Measurements from ENCODE around the gene HMX3.

HMX3 gene

DNA sequence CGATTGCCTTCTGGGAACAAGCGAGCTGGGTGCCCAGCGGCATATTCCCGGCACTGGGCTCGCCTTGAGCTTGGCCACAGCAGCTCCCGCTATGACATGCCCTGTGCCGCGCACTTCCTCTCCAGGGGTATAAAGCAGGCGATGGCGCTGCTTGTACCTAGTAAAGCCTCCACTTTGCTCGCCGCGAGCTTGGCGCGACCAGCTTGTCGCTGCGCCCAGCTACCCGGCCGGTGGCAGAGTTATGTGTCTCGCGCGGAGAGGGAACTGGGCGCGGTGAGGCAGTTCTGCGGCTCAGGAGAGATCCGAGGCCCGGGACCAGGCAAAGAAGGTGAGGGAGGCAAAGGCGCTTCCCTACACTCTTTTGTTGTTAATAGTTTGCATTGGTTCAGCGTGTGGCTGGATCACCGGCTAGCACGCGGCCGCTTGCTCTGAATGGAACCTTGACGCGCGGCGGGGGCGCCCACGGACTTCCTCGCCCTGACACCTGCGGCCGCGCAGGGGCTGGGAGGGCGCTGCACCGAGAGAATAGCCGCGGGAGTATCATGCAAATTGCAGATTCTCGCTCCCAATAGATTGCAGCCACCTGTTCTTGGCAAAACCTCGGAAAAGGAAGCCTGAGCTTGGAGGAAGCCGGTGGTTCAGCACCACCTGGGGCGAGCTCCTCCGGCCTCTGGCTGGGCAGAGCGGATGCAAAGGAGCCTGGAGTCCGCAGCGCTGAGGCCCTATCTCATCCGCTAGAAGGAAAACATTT, 15.4 kb downstream of the HMX3 start:
- Histone ChIP-seq H3K4me3 (IDR thresholded peaks at IDR 0.05; ENCODE audit: insufficient read depth, low read depth, low read length) (no peak overlapping the region), H3K36me3 (ENCODE audit: insufficient read depth) (no peaks in the 10 kb centered on the region), H4K20me1 (ENCODE audit: insufficient read depth) (peaks cover 7% of the 10 kb centered on the region; the same call in 1 of the 2 replicates), H3K79me2 (ENCODE audit: insufficient read depth, low read depth) (peaks cover 20% of the 10 kb centered on the region), H3K27me3 (ENCODE audit: insufficient read depth, low read depth) (no peaks in the 10 kb centered on the region), H3K4me1 (ENCODE audit: low read depth, poor library complexity, severe bottlenecking) (peaks cover 13% of the 10 kb centered on the region), H3K9ac (no peak overlapping the region), H2AFZ (ENCODE audit: low read depth) (no peak overlapping the region), H3K27ac (no peak overlapping the region), H3K4me2 (no peak overlapping the region)
- TF ChIP-seq, protein P1, sequence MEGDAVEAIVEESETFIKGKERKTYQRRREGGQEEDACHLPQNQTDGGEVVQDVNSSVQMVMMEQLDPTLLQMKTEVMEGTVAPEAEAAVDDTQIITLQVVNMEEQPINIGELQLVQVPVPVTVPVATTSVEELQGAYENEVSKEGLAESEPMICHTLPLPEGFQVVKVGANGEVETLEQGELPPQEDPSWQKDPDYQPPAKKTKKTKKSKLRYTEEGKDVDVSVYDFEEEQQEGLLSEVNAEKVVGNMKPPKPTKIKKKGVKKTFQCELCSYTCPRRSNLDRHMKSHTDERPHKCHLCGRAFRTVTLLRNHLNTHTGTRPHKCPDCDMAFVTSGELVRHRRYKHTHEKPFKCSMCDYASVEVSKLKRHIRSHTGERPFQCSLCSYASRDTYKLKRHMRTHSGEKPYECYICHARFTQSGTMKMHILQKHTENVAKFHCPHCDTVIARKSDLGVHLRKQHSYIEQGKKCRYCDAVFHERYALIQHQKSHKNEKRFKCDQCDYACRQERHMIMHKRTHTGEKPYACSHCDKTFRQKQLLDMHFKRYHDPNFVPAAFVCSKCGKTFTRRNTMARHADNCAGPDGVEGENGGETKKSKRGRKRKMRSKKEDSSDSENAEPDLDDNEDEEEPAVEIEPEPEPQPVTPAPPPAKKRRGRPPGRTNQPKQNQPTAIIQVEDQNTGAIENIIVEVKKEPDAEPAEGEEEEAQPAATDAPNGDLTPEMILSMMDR (conservative IDR thresholded peaks at IDR 0.05; ENCODE audit: low read depth, low read length): no peak

- TF ChIP-seq, protein P1 (conservative IDR thresholded peaks at IDR 0.05; ENCODE audit: low read depth, low read length): no peak
- H3K4me2 ChIP-seq: no peak overlapping the region
- H2AFZ ChIP-seq (ENCODE audit: low read depth): no peak overlapping the region
- H3K27ac ChIP-seq: no peak overlapping the region
- peaks cover 13% of the 10 kb centered on the region; the same call in 1 of the 2 replicates for H4K20me1 ChIP-seq (ENCODE audit: insufficient read depth)
- peaks cover 26% of the 10 kb centered on the region for H3K79me2 ChIP-seq (ENCODE audit: insufficient read depth, low read depth)
- H3K36me3 ChIP-seq (ENCODE audit: insufficient read depth): peaks cover 5% of the 10 kb centered on the region; the same call in 1 of the 2 replicates
- H3K9ac ChIP-seq: no peak overlapping the region
- H3K4me3 ChIP-seq (IDR thresholded peaks at IDR 0.05; ENCODE audit: insufficient read depth, low read depth, low read length): no peak overlapping the region
- H3K4me1 ChIP-seq (ENCODE audit: low read depth, poor library complexity, severe bottlenecking): peaks cover 19% of the 10 kb centered on the region
- no peaks in the 10 kb centered on the region for H3K27me3 ChIP-seq (ENCODE audit: insufficient read depth, low read depth)
Measured at GRCh38 chr10:123151737-123152135, 16.0 kb downstream of the HMX3 start.

DNA sequence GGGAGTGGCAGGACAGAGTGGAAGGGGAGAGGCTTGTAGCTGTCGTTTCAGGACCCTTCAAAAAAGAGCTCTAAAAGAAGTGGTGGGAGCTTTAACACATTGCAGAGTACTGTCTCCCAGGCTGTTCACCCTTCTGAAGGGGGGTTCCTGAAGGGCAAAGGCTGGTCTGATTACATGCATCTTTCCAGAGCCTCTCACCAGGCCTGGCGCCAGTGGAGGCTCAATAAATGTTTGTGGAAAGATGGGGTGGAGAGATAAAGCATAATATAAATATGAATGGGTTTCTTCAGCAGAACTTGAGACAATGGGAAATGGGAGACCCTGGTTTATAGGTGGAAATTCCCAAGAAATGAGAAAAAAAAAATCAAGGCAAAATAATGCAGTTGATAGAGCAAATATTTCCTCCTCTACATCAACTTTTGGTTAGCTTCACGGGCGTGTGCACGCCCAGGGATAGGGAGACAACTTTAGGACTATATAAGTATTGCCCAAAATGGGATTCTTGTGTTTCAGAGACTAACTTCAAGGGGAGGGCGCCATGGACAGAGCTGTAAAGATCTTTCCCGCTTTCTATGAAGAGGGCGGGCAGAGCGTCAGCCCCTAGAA, 17.8 kb downstream of the HMX3 start:
- H3K79me2 ChIP-seq (ENCODE audit: insufficient read depth, low read depth): peaks cover 44% of the 10 kb centered on the region
- no peak overlapping the region for H3K27ac ChIP-seq
- no peaks in the 10 kb centered on the region for H3K27me3 ChIP-seq (ENCODE audit: insufficient read depth, low read depth)
- H3K4me2 ChIP-seq: peak overlapping the region; percentile 29; the same call in 1 of the 2 replicates
- H3K4me3 ChIP-seq (IDR thresholded peaks at IDR 0.05; ENCODE audit: insufficient read depth, low read depth, low read length): no peak overlapping the region
- TF ChIP-seq, protein P1 (conservative IDR thresholded peaks at IDR 0.05; ENCODE audit: low read depth, low read length): no peak
- H2AFZ ChIP-seq (ENCODE audit: low read depth): peak overlapping the region; percentile 74
- peaks cover 21% of the 10 kb centered on the region for H4K20me1 ChIP-seq (ENCODE audit: insufficient read depth)
- H3K36me3 ChIP-seq (ENCODE audit: insufficient read depth): peaks cover 11% of the 10 kb centered on the region; the same call in 1 of the 2 replicates
- no peak overlapping the region for H3K9ac ChIP-seq
- H3K4me1 ChIP-seq (ENCODE audit: low read depth, poor library complexity, severe bottlenecking): peaks cover 37% of the 10 kb centered on the region

GRCh38 chr10:123154092-123154710, 18.4 kb downstream of the HMX3 start, which contains the start of gene BUB3:
Gene BUB3 (plus strand): TSS chr10:123154402. CDS start chr10:123154918, 516 bp downstream.
- peaks cover 50% of the 10 kb centered on the region for H3K79me2 ChIP-seq (ENCODE audit: insufficient read depth, low read depth)
- H3K27ac ChIP-seq: peak within 1 kb of the TSS; percentile 84
- peaks cover 21% of the 10 kb centered on the region for H4K20me1 ChIP-seq (ENCODE audit: insufficient read depth)
- peak within 1 kb of the TSS; percentile 65 for H3K4me2 ChIP-seq
- H3K9ac ChIP-seq: peak within 1 kb of the TSS; percentile 95
- no peaks in the 10 kb centered on the region for H3K27me3 ChIP-seq (ENCODE audit: insufficient read depth, low read depth)
- H3K4me3 ChIP-seq (IDR thresholded peaks at IDR 0.05; ENCODE audit: insufficient read depth, low read depth, low read length): no peak within 1 kb of the TSS
- peaks cover 43% of the 10 kb centered on the region for H3K4me1 ChIP-seq (ENCODE audit: low read depth, poor library complexity, severe bottlenecking)
- H2AFZ ChIP-seq (ENCODE audit: low read depth): peak within 1 kb of the TSS; percentile 74
- TF ChIP-seq, protein P1 (conservative IDR thresholded peaks at IDR 0.05; ENCODE audit: low read depth, low read length): no peak
- H3K36me3 ChIP-seq (ENCODE audit: insufficient read depth): peaks cover 11% of the 10 kb centered on the region; the same call in 1 of the 2 replicates
